DND-41 (cell line): ENCODE results near the gene BCAS3.

Experiments
- CTCF ChIP-seq: IDR thresholded peaks from 2 replicates; pipeline ENCODE4 v1.5.1; 2012; ENCODE audit warnings: borderline replicate concordance, low read length, moderate library complexity, mild to moderate bottlenecking; ENCODE audit not compliant: poor library complexity, severe bottlenecking; ENCODE audit errors: extremely low read depth
- EZH2 ChIP-seq: IDR thresholded peaks from 3 replicates; pipeline ENCODE4 v1.6.1; 2012; ENCODE audit warnings: borderline replicate concordance, low read depth, mild to moderate bottlenecking, moderate library complexity, low read length, inconsistent platforms; ENCODE audit not compliant: severe bottlenecking

GRCh38 chr17:61411261-61412142 lies 733.9 kb downstream of the BCAS3 start:
- TF ChIP-seq EZH2 (no peak), CTCF (no peak)
